MM.1S (cell line): ENCODE measurements around the gene FAM174C.

ENCODE experiments used
- DNase-seq: peaks from one replicate; pipeline ENCODE4 v3.0.0-alpha.2; 2015
- H2AFZ ChIP-seq: fragments of 300-600 bp; sonication (generic); 2 replicates; pipeline ENCODE4 v1.6.0; 2016; ENCODE audit warnings: antibody characterized with exemption, low read length
- H3F3A ChIP-seq: fragments of 300-600 bp; sonication (generic); 2 replicates; pipeline ENCODE4 v1.6.1; 2016; ENCODE audit warnings: mild to moderate bottlenecking, antibody characterized with exemption, low read length, moderate library complexity, mixed read lengths; ENCODE audit not compliant: insufficient read depth
- H3K27ac ChIP-seq: fragments of 300-600 bp; sonication (generic); 2 replicates; pipeline ENCODE4 v1.5.1; 2016; ENCODE audit warnings: mild to moderate bottlenecking, low read length
- H3K27me3 ChIP-seq: fragments of 300-600 bp; sonication (generic); replicated peaks from 2 replicates; pipeline ENCODE4 v1.6.0; 2016; ENCODE audit warnings: low read length; ENCODE audit not compliant: insufficient read depth
- H3K36me3 ChIP-seq: fragments of 300-600 bp; sonication (generic); replicated peaks from 2 replicates; pipeline ENCODE4 v1.6.1; 2016; ENCODE audit warnings: mild to moderate bottlenecking, low read length, mixed read lengths; ENCODE audit not compliant: insufficient read depth
- H3K4me1 ChIP-seq: fragments of 300-600 bp; sonication (generic); 2 replicates; pipeline ENCODE4 v1.6.1; 2016; ENCODE audit warnings: low read length, mixed read lengths
- H3K4me2 ChIP-seq: fragments of 300-600 bp; sonication (generic); 2 replicates; pipeline ENCODE4 v1.6.0; 2016; ENCODE audit warnings: low read depth, low read length
- H3K4me3 ChIP-seq: fragments of 300-600 bp; sonication (generic); 2 replicates; pipeline ENCODE4 v1.5.1; 2016; ENCODE audit warnings: low read length, mixed read lengths
- H3K79me2 ChIP-seq: fragments of 300-600 bp; sonication (generic); 2 replicates; pipeline ENCODE4 v1.6.1; 2016; ENCODE audit warnings: mixed run types, low read length, mixed read lengths
- H3K9ac ChIP-seq: fragments of 300-600 bp; sonication (generic); 2 replicates; pipeline ENCODE4 v1.6.1; 2016; ENCODE audit warnings: low read length, mixed read lengths
- H3K9me2 ChIP-seq: fragments of 300-600 bp; sonication (generic); replicated peaks from 2 replicates; pipeline ENCODE4 v1.6.1; 2016; ENCODE audit warnings: mild to moderate bottlenecking, low read length, mixed read lengths; ENCODE audit not compliant: insufficient read depth
- H3K9me3 ChIP-seq: fragments of 300-600 bp; sonication (generic); replicated peaks from 2 replicates; pipeline ENCODE4 v1.6.1; 2016; ENCODE audit warnings: mild to moderate bottlenecking, low read length, mixed read lengths; ENCODE audit not compliant: insufficient read depth
- H4K20me1 ChIP-seq: fragments of 300-600 bp; sonication (generic); 2 replicates; pipeline ENCODE4 v1.6.1; 2016; ENCODE audit warnings: mild to moderate bottlenecking, low read length, moderate library complexity, mixed read lengths; ENCODE audit not compliant: insufficient read depth
- CTCF ChIP-seq: fragments of 300-600 bp; sonication (generic); IDR thresholded peaks from 2 replicates; pipeline ENCODE4 v1.5.1; 2016; ENCODE audit warnings: antibody characterized with exemption, low read length, mixed read lengths
- EZH2 ChIP-seq: fragments of 300-600 bp; sonication (generic); optimal IDR thresholded peaks from 2 replicates; pipeline ENCODE3; 2017; ENCODE audit warnings: low read depth, mild to moderate bottlenecking, antibody characterized with exemption, low read length, mixed read lengths
- EZH2phosphoT487 ChIP-seq: fragments of 300-600 bp; sonication (generic); IDR thresholded peaks from 2 replicates; pipeline ENCODE4 v1.6.1; 2018; ENCODE audit warnings: antibody characterized with exemption, low read length

Gene FAM174C

GRCh38 chr19:1227304-1228054, 47.9 kb upstream of the FAM174C start:
- no peaks in the 10 kb centered on the region for H3F3A ChIP-seq
- H3K9me2 ChIP-seq, result no peaks in the 10 kb centered on the region
- H3K4me2 ChIP-seq, result no peak overlapping the region
- no peak overlapping the region for H3K9ac ChIP-seq
- H2AFZ ChIP-seq, result no peak overlapping the region
- no peaks in the 10 kb centered on the region for H3K4me1 ChIP-seq
- H3K27ac ChIP-seq, result no peak overlapping the region
- no peaks in the 10 kb centered on the region for H3K79me2 ChIP-seq
- peaks cover 10% of the 10 kb centered on the region; the same call in 1 of the 2 replicates for H3K27me3 ChIP-seq
- H3K9me3 ChIP-seq, result no peaks in the 10 kb centered on the region
- no peak for DNase-seq
- TF ChIP-seq EZH2phosphoT487 (no peak), EZH2 (no peak), CTCF (no peak)
- H4K20me1 ChIP-seq, result no peaks in the 10 kb centered on the region
- H3K4me3 ChIP-seq, result no peak overlapping the region
- H3K36me3 ChIP-seq, result no peaks in the 10 kb centered on the region

GRCh38 chr19:1228161-1228957, 47.0 kb upstream of the FAM174C start:
- Histone ChIP-seq H3K9me3 (no peaks in the 10 kb centered on the region), H3K4me1 (no peaks in the 10 kb centered on the region), H3K9ac (no peak overlapping the region), H3K36me3 (no peaks in the 10 kb centered on the region), H3F3A (no peaks in the 10 kb centered on the region), H3K79me2 (no peaks in the 10 kb centered on the region), H4K20me1 (no peaks in the 10 kb centered on the region), H3K9me2 (no peaks in the 10 kb centered on the region), H3K27me3 (peaks cover 19% of the 10 kb centered on the region), H3K4me3 (no peak overlapping the region), H3K4me2 (no peak overlapping the region), H3K27ac (no peak overlapping the region), H2AFZ (no peak overlapping the region)
- no peak for DNase-seq
- TF ChIP-seq CTCF (no peak), EZH2phosphoT487 (no peak), EZH2 (no peak)

- H3K27me3 ChIP-seq, result peaks cover 28% of the 10 kb centered on the region
- no peak overlapping the region for H3K4me3 ChIP-seq
- H3K4me2 ChIP-seq, result no peak overlapping the region
- H3K9me3 ChIP-seq, result no peaks in the 10 kb centered on the region
- H3K27ac ChIP-seq, result no peak overlapping the region
- H3K4me1 ChIP-seq, result no peaks in the 10 kb centered on the region
- H3K36me3 ChIP-seq, result no peaks in the 10 kb centered on the region
- no peak overlapping the region for H3K9ac ChIP-seq
- no peaks in the 10 kb centered on the region for H4K20me1 ChIP-seq
- H3F3A ChIP-seq, result no peaks in the 10 kb centered on the region
- TF ChIP-seq CTCF (no peak), EZH2phosphoT487 (no peak), EZH2 (no peak)
- no peaks in the 10 kb centered on the region for H3K79me2 ChIP-seq
- DNase-seq, result no peak
- no peaks in the 10 kb centered on the region for H3K9me2 ChIP-seq
- H2AFZ ChIP-seq, result no peak overlapping the region
These were observed 46.0 kb upstream of the FAM174C start for GRCh38 chr19:1229056-1229923.
